Hepatocyte (in vitro differentiated cells): Measurements from ENCODE around the gene KCNQ1.

Source experiments
- CTCF ChIP-seq: fragments of 200-600 bp; sonication (generic); IDR thresholded peaks from 2 replicates; pipeline ENCODE4 v1.5.1; 2016; ENCODE audit warnings: antibody characterized with exemption, mild to moderate bottlenecking; ENCODE audit not compliant: poor library complexity
- EZH2phosphoT487 ChIP-seq: fragments of 200-600 bp; sonication (generic); IDR thresholded peaks from one replicate; pipeline ENCODE4 v1.6.1; 2018; ENCODE audit warnings: antibody characterized with exemption, mild to moderate bottlenecking, low read depth, moderate library complexity; ENCODE audit not compliant: unreplicated experiment, severe bottlenecking

- TF ChIP-seq CTCF (no peak), EZH2phosphoT487 (no peak)
These were observed 387.8 kb downstream of the KCNQ1 start for GRCh38 chr11:2832533-2833020.
